ENCODE measurements around the gene SLC15A4.

Gene SLC15A4

GRCh38 chr12:128761379-128761790 is 62.4 kb downstream of the SLC15A4 start:
- in situ Hi-C loops (cut with MboI; ENCODE audit: low sequenced_read_pairs, unreplicated experiment): no loop called here
- no peak for TF ChIP-seq CTCF (IDR thresholded peaks at IDR 0.05; ENCODE audit: borderline replicate concordance, control extremely low read depth, extremely low read depth, insufficient read depth, missing control alignments)
- DNase-seq (ENCODE audit: low spot score): no peak

- in situ Hi-C loops (cut with MboI; ENCODE audit: low sequenced_read_pairs, unreplicated experiment): no loop called here
- no peak for TF ChIP-seq CTCF (IDR thresholded peaks at IDR 0.05; ENCODE audit: borderline replicate concordance, control extremely low read depth, extremely low read depth, insufficient read depth, missing control alignments)
- DNase-seq (ENCODE audit: low spot score): no peak
Observed at GRCh38 chr12:128755566-128755965, 68.2 kb downstream of the SLC15A4 start.

- no peak for TF ChIP-seq CTCF (IDR thresholded peaks at IDR 0.05; ENCODE audit: borderline replicate concordance, control extremely low read depth, extremely low read depth, insufficient read depth, missing control alignments)
- DNase-seq (ENCODE audit: low spot score): no peak
- in situ Hi-C loops (cut with MboI; ENCODE audit: low sequenced_read_pairs, unreplicated experiment): no loop called here
Observed at GRCh38 chr12:128754275-128754674, 69.5 kb downstream of the SLC15A4 start.

- TF ChIP-seq CTCF (IDR thresholded peaks at IDR 0.05; ENCODE audit: borderline replicate concordance, control extremely low read depth, extremely low read depth, insufficient read depth, missing control alignments): no peak
- in situ Hi-C loops (cut with MboI; ENCODE audit: low sequenced_read_pairs, unreplicated experiment): no loop called here
- no peak for DNase-seq (ENCODE audit: low spot score)
Observed at GRCh38 chr12:128753438-128753837, 70.3 kb downstream of the SLC15A4 start.

GRCh38 chr12:128752386-128752785 is 71.4 kb downstream of the SLC15A4 start:
- no peak for DNase-seq (ENCODE audit: low spot score)
- in situ Hi-C loops (cut with MboI; ENCODE audit: low sequenced_read_pairs, unreplicated experiment): no loop called here
- TF ChIP-seq CTCF (IDR thresholded peaks at IDR 0.05; ENCODE audit: borderline replicate concordance, control extremely low read depth, extremely low read depth, insufficient read depth, missing control alignments): no peak

- DNase-seq (ENCODE audit: low spot score): no peak
- in situ Hi-C loops (cut with MboI; ENCODE audit: low sequenced_read_pairs, unreplicated experiment): no loop called here
- no peak for TF ChIP-seq CTCF (IDR thresholded peaks at IDR 0.05; ENCODE audit: borderline replicate concordance, control extremely low read depth, extremely low read depth, insufficient read depth, missing control alignments)
Observed at GRCh38 chr12:128747441-128747840, 76.3 kb downstream of the SLC15A4 start.

Measured in GM13976 (cell line).